ENCODE results near the gene HEG1. TPM values are rescaled to one million over a fixed set of nuclear protein-coding genes. Genes with fewer than 3 reads are reported as not detected.
A peak's percentile ranks its signal among the peaks of the same experiment; 100 is the strongest.

Gene HEG1
- total and polyA plus RNA-seq, 2 of the 4 experiments (the other 2 are of a cell fraction): 25.6 to 43.4 TPM

DNA sequence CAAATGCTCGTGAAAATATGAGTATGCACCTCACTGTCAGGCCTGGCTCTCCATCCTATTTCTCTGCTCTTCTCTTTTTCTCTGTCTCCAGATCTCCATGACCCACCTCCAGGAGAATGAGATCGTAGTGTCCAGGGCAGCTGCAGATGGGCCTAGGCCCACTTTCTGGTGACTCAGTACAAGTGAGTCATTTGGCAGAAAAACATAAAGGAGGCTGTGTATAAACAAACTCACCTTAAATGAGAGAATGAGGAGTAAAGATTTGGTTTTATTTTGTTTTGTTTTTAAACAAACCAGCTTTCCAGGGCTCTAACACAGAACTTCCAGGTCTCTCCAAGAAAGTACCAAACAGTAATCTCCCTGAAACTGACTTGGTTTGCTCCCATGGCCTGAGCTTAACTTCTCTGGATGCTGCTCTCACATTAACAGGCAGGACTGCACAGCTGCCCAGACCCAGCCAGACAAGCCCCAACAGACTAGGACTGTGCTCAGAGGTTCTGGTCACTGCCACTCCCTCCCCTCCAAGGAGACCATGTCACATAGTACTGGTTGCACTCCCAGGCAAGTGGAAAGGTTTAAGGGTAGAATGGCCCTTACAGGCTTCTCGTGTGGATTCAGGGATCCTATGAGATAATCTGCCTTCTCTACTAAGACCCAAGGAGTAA lies 1.5 kb upstream of the HEG1 start:
- H3K4me2 ChIP-seq (ENCODE audit: low read depth, low read length): peak overlapping the region; percentile 43
- peak overlapping the region; percentile 44 for H3K23ac ChIP-seq (ENCODE audit: low read depth, low read length)
- peaks cover 2% of the 10 kb centered on the region; the same call in 1 of the 2 replicates for H3K36me3 ChIP-seq (ENCODE audit: control insufficient read depth, insufficient read depth, low read length)
- peaks cover 18% of the 10 kb centered on the region for H4K20me1 ChIP-seq (ENCODE audit: insufficient read depth, low read length)
- CTCF ChIA-PET: interaction anchor here (0.6 to 1.2 kb wide), 2 partner anchors 107 to 113 kb away, joined by 3 read pairs; no protein-coding TSS in a partner anchor
- H3K4ac ChIP-seq (ENCODE audit: low read depth, low read length): peak overlapping the region; percentile 89
- intact Hi-C loops (cut with micrococcal nuclease): no loop called here
- H3K79me1 ChIP-seq (ENCODE audit: low read depth in 1 of 2, low read length in 2 of 2): peaks cover 10 to 34% of the 10 kb centered on the region in 2 experiments; a peak in 3 of 4 replicates
- DNase-seq (peak; percentile 93), ATAC-seq (ENCODE audit: low read depth) (no peak)
- H3K4me3 ChIP-seq (ENCODE audit: insufficient read depth, low read depth, low read length): no peak overlapping the region
- H3K56ac ChIP-seq (ENCODE audit: extremely low read depth, insufficient read depth, low read length): no peak overlapping the region
- dilution Hi-C loops (cut with HindIII; ENCODE audit: low sequenced_read_pairs, unreplicated experiment): no loop called here
- H4K91ac ChIP-seq (ENCODE audit: insufficient read depth, low read depth, low read length): peak overlapping the region; percentile 64; the same call in 1 of the 2 replicates
- BruUV-seq (replicated peaks): no TSS peak
- H3K9ac ChIP-seq (ENCODE audit: low read depth, low read length): 0 out of 2 replicates have a peak overlapping the region, but pooled peaks have one; percentile 5
- H3K27ac ChIP-seq (ENCODE audit: insufficient read depth, low read length): peak overlapping the region; percentile 77; the same call in 1 of the 2 replicates
- peak overlapping the region; percentile 76 for H3K14ac ChIP-seq (replicated peaks; ENCODE audit: low read depth, low read length)
- peak overlapping the region; percentile 49 for H2AFZ ChIP-seq (replicated peaks; ENCODE audit: low read length, poor library complexity)
- POLR2A ChIA-PET (ENCODE audit: unreplicated experiment): interaction anchor here (0.5 to 0.9 kb wide), 2 partner anchors 22 to 72 kb away, joined by 3 read pairs; no protein-coding TSS in a partner anchor
- peak overlapping the region; percentile 69 for H2BK20ac ChIP-seq (ENCODE audit: low read depth, low read length)
- H3K18ac ChIP-seq (ENCODE audit: low read depth, low read length): peak overlapping the region; percentile 84
- peak overlapping the region; percentile 41 for H4K5ac ChIP-seq (ENCODE audit: low read depth, low read length)
- H3K9me3 ChIP-seq (ENCODE audit: control insufficient read depth, insufficient read depth, low read length): no peaks in the 10 kb centered on the region
- H2BK5ac ChIP-seq (ENCODE audit: low read depth, low read length, poor library complexity, severe bottlenecking): peak overlapping the region; percentile 74
- H4K8ac ChIP-seq (ENCODE audit: low read depth in 2 of 2, low read length in 2 of 2): peak overlapping the region; percentile 19 to 26; a peak in 2 of 4 replicates
- H3K9me1 ChIP-seq (ENCODE audit: insufficient read depth, low read length): peaks cover 27% of the 10 kb centered on the region
- H2BK120ac ChIP-seq (ENCODE audit: low read depth, low read length): peak overlapping the region; percentile 80
- H2BK15ac ChIP-seq (ENCODE audit: low read depth, low read length): peak overlapping the region; percentile 62; the same call in 1 of the 3 replicates
- no peaks in the 10 kb centered on the region for H3K27me3 ChIP-seq (ENCODE audit: control insufficient read depth, insufficient read depth, low read length)
- peak overlapping the region; percentile 78; the same call in 1 of the 2 replicates for H2AK5ac ChIP-seq (ENCODE audit: low read depth, low read length)
- TF ChIP-seq NFE2L2 (IDR thresholded peaks at IDR 0.05; ENCODE audit: low read depth, low read length) (peak; percentile 20; the same call in 1 of the 2 replicates), FOS (IDR thresholded peaks at IDR 0.05; ENCODE audit: low read depth, low read length) (peak; percentile 96), CHD1 (IDR thresholded peaks at IDR 0.05; ENCODE audit: low read depth, low read length) (no peak), RCOR1 (IDR thresholded peaks at IDR 0.05; ENCODE audit: insufficient replicate concordance, low read length) (no peak), POLR2A (IDR thresholded peaks at IDR 0.05; ENCODE audit: low read depth, low read length) (no peak), BHLHE40 (IDR thresholded peaks at IDR 0.05; ENCODE audit: low read depth, low read length) (peak; percentile 13; the same call in 1 of the 2 replicates)
- TF ChIP-seq, protein P1, sequence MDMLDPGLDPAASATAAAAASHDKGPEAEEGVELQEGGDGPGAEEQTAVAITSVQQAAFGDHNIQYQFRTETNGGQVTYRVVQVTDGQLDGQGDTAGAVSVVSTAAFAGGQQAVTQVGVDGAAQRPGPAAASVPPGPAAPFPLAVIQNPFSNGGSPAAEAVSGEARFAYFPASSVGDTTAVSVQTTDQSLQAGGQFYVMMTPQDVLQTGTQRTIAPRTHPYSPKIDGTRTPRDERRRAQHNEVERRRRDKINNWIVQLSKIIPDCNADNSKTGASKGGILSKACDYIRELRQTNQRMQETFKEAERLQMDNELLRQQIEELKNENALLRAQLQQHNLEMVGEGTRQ (IDR thresholded peaks at IDR 0.05; ENCODE audit: low read depth, low read length): no peak
- H2AK9ac ChIP-seq (replicated peaks; ENCODE audit: low read depth, low read length, poor library complexity): peak overlapping the region; percentile 53
- H3K4me1 ChIP-seq (ENCODE audit: control insufficient read depth, insufficient read depth, low read length): peaks cover 38% of the 10 kb centered on the region
- in situ Hi-C loops (cut with MboI; ENCODE audit: low sequenced_read_pairs): no loop called here
- no CpG with 5 or more reads among the region's 3 CpGs for WGBS, 2 experiments (ENCODE audit: extremely low coverage in 2 of 2, insufficient read length in 1 of 2)
